Common myeloid progenitor, CD34-positive (primary cell): ENCODE measurements around the gene MLPH.

Experiments used
- CTCF ChIA-PET: fragments of 350-600 bp; sonication (Branson Sonifier 250); formaldehyde crosslinking; loops from one replicate; lab custom pipeline; 2021; ENCODE audit warnings: antibody characterized with exemption; lab: Charles Lee
- POLR2A ChIA-PET: fragments of 350-600 bp; sonication (Branson Sonifier 250); formaldehyde crosslinking; loops from one replicate; lab custom pipeline; 2021; ENCODE audit warnings: antibody characterized with exemption; lab: Charles Lee
- DNase-seq, 3 donors: peaks; one replicate each; pipeline versions ENCODE4 v3.0.0 to v3.0.0-alpha.2; 2013
- H3K27ac ChIP-seq, 2 experiments: 1 replicate in 1 of 2; 2 replicates in 1 of 2; pipeline ENCODE4 v1.7.0; 2013; ENCODE audit warnings: inconsistent platforms in 2 of 2, low read length in 2 of 2, mild to moderate bottlenecking in 2 of 2, low read depth in 1 of 2, moderate library complexity in 1 of 2; ENCODE audit not compliant: severe bottlenecking in 2 of 2, insufficient read depth in 1 of 2, poor library complexity in 1 of 2
- H3K27me3 ChIP-seq, 5 experiments: replicated peaks in 2 of 5; 1 replicate in 3 of 5; 2 replicates in 2 of 5; pipeline versions ENCODE4 v1.6.1 to v1.7.0; 2013; ENCODE audit warnings: low read length in 4 of 5, mild to moderate bottlenecking in 2 of 5, moderate library complexity in 2 of 5, inconsistent platforms in 1 of 5; ENCODE audit not compliant: insufficient read depth in 5 of 5, control insufficient read depth in 4 of 5
- H3K36me3 ChIP-seq, 4 experiments: 1 replicate in 2 of 4; 2 replicates in 2 of 4; pipeline versions ENCODE4 v1.6.1 to v1.7.0; 2013; ENCODE audit warnings: low read length in 3 of 4, control low read depth in 1 of 4, mild to moderate bottlenecking in 1 of 4; ENCODE audit not compliant: control insufficient read depth in 4 of 4, insufficient read depth in 4 of 4
- H3K4me1 ChIP-seq, 4 experiments: 1 replicate in 3 of 4; 2 replicates in 1 of 4; pipeline versions ENCODE4 v1.6.1 to v1.7.1; 2013; ENCODE audit warnings: low read length in 3 of 4, mild to moderate bottlenecking in 3 of 4, control low read depth in 1 of 4, inconsistent platforms in 1 of 4, moderate library complexity in 1 of 4; ENCODE audit not compliant: control insufficient read depth in 4 of 4, insufficient read depth in 4 of 4; ENCODE audit errors: control extremely low read depth in 1 of 4
- H3K4me3 ChIP-seq, 7 experiments: 1 replicate in 4 of 7; 2 replicates in 3 of 7; pipeline versions ENCODE4 v1.5.1 to v1.7.0; 2013; ENCODE audit warnings: mild to moderate bottlenecking in 7 of 7, low read length in 6 of 7, moderate library complexity in 6 of 7, inconsistent platforms in 2 of 7, low read depth in 2 of 7, control low read depth in 1 of 7; ENCODE audit not compliant: insufficient read depth in 4 of 7, control insufficient read depth in 1 of 7; ENCODE audit errors: extremely low read depth in 1 of 7
- H3K9me3 ChIP-seq, 5 experiments: 1 replicate in 4 of 5; 2 replicates in 1 of 5; pipeline versions ENCODE4 v1.6.1 to v1.7.1; 2013; ENCODE audit warnings: low read length in 4 of 5, mild to moderate bottlenecking in 2 of 5, inconsistent platforms in 1 of 5, low read depth in 1 of 5, moderate library complexity in 1 of 5; ENCODE audit not compliant: control insufficient read depth in 4 of 5, insufficient read depth in 2 of 5; ENCODE audit errors: control extremely low read depth in 1 of 5
- WGBS: methylation state at CpG from one replicate; pipeline ENCODE4 v1.1.5; 2013; ENCODE audit not compliant: insufficient coverage; 5-methylcytosine and 5-hydroxymethylcytosine counted together

The MLPH gene

GRCh38 chr2:237581751-237582746 lies 95.0 kb downstream of the MLPH start:
- WGBS: 70% methylated on average over 22 of the region's 25 CpGs
- Histone ChIP-seq H3K27ac (no peak overlapping the region), H3K36me3 (no peaks in the 10 kb centered on the region), H3K4me3 (peak overlapping the region in 1 of 7 experiments; percentile 46), H3K27me3 (no peaks in the 10 kb centered on the region), H3K9me3 (no peaks in the 10 kb centered on the region), H3K4me1 (peaks cover 0 to 12% (median 8%) of the 10 kb centered on the region in 4 experiments)
- DNase-seq: peak; percentile 85 to 92 (median 92)
- POLR2A ChIA-PET: interaction anchor here (0.8 kb wide), 1 partner anchor 163 kb away, joined by 3 read pairs; no protein-coding TSS in a partner anchor
- CTCF ChIA-PET: interaction anchor here (0.6 to 4.8 kb wide), 31 partner anchors 8 to 461 kb away, joined by 3 to 86 read pairs (median 5); partner anchors contain the start of gene RAB17

- DNase-seq: no peak
- no peak overlapping the region for H3K27ac ChIP-seq
Observed at GRCh38 chr2:237583385-237584295, 96.6 kb downstream of the MLPH start.

GRCh38 chr2:237585590-237586221 lies 98.7 kb downstream of the MLPH start:
- CTCF ChIA-PET: interaction anchor here (0.8 to 3.7 kb wide), 15 partner anchors 12 to 162 kb away, joined by 3 to 25 read pairs (median 3); no protein-coding TSS in a partner anchor
- H3K4me1 ChIP-seq: peaks cover 0 to 12% (median 8%) of the 10 kb centered on the region in 4 experiments
- H3K4me3 ChIP-seq: no peak overlapping the region
- H3K9me3 ChIP-seq: peaks cover 0 to 3% (median 0%) of the 10 kb centered on the region in 5 experiments
- no peak overlapping the region for H3K27ac ChIP-seq
- POLR2A ChIA-PET: no interaction called here
- H3K27me3 ChIP-seq: no peaks in the 10 kb centered on the region
- no peaks in the 10 kb centered on the region for H3K36me3 ChIP-seq
- no peak for DNase-seq
- 97% methylated on average over 11 of the region's 15 CpGs for WGBS

More at GRCh38 chr2:237583385-237584295, 96.6 kb downstream of the MLPH start:
- Histone ChIP-seq H3K4me1 (peaks cover 0 to 12% (median 8%) of the 10 kb centered on the region in 4 experiments), H3K36me3 (no peaks in the 10 kb centered on the region), H3K9me3 (peaks cover 0 to 3% (median 0%) of the 10 kb centered on the region in 5 experiments), H3K27me3 (no peaks in the 10 kb centered on the region), H3K4me3 (no peak overlapping the region)
- ChIA-PET POLR2A (no interaction called here), CTCF (interaction anchor here (0.7 to 4.8 kb wide), 23 partner anchors 10 to 192 kb away, joined by 3 to 86 read pairs (median 4); no protein-coding TSS in a partner anchor)
- 97% methylated on average over 10 of the region's 19 CpGs for WGBS

- Histone ChIP-seq H3K27me3 (no peaks in the 10 kb centered on the region), H3K27ac (no peak overlapping the region), H3K9me3 (peaks cover 0 to 3% (median 0%) of the 10 kb centered on the region in 5 experiments), H3K36me3 (no peaks in the 10 kb centered on the region), H3K4me1 (peaks cover 2 to 11% (median 8%) of the 10 kb centered on the region in 4 experiments), H3K4me3 (no peak overlapping the region)
- 98% methylated on average over 6 of the region's 9 CpGs for WGBS
- ChIA-PET POLR2A (no interaction called here), CTCF (interaction anchor here (1.3 to 1.4 kb wide), 2 partner anchors 55 to 77 kb away, joined by 3 read pairs; no protein-coding TSS in a partner anchor)
- DNase-seq: no peak
Observed at GRCh38 chr2:237588044-237588696, 101.1 kb downstream of the MLPH start.

GRCh38 chr2:237590272-237591140 lies 103.5 kb downstream of the MLPH start, which contains the start of gene RAB17:
RAB17 (minus strand) TSS chr2:237590734; CDS start chr2:237586154, 4,580 bp downstream.
- DNase-seq: no peak
- H3K36me3 ChIP-seq: no peaks in the 10 kb centered on the region
- H3K9me3 ChIP-seq: peaks cover 0 to 3% (median 0%) of the 10 kb centered on the region in 5 experiments
- over 99% methylated on average over 16 of the region's 16 CpGs for WGBS
- H3K4me1 ChIP-seq: peaks cover 2 to 11% (median 8%) of the 10 kb centered on the region in 4 experiments
- POLR2A ChIA-PET: interaction anchor here (0.6 kb wide), 1 partner anchor 71 kb away, joined by 3 read pairs; no protein-coding TSS in a partner anchor
- H3K4me3 ChIP-seq: peak within 1 kb of the TSS in 1 of 7 experiments; percentile 26
- H3K27me3 ChIP-seq: no peaks in the 10 kb centered on the region
- no peak within 1 kb of the TSS for H3K27ac ChIP-seq
- CTCF ChIA-PET: interaction anchor here (0.7 to 1.7 kb wide), 4 partner anchors 9 to 82 kb away, joined by 3 to 7 read pairs (median 4); no protein-coding TSS in a partner anchor
